HCT116 (cell line): ENCODE data around the gene ZSWIM8.

Experiments
- ZBTB33 ChIP-seq: IDR thresholded peaks from 2 replicates; pipeline ENCODE4 v1.6.1; 2011; ENCODE audit warnings: mild to moderate bottlenecking, low read length, moderate library complexity; ENCODE audit not compliant: insufficient replicate concordance; ENCODE audit errors: extremely low read depth
- TF ChIP-seq, protein P1 (sequence below), 3 experiments: fragments of 200-600 bp in 1 of 3; sonication (generic) in 1 of 3; IDR thresholded peaks in 2 of 3; conservative IDR thresholded peaks in 1 of 3; 2 replicates each; pipeline ENCODE4 v1.5.1; 2012 to 2017; ENCODE audit warnings: low read depth in 2 of 3, low read length in 2 of 3, antibody characterized with exemption in 1 of 3, borderline replicate concordance in 1 of 3, control low read depth in 1 of 3, mild to moderate bottlenecking in 1 of 3, mixed read lengths in 1 of 3, mixed run types in 1 of 3, moderate library complexity in 1 of 3; ENCODE audit not compliant: insufficient read depth in 1 of 3

- TF ChIP-seq, protein P1, sequence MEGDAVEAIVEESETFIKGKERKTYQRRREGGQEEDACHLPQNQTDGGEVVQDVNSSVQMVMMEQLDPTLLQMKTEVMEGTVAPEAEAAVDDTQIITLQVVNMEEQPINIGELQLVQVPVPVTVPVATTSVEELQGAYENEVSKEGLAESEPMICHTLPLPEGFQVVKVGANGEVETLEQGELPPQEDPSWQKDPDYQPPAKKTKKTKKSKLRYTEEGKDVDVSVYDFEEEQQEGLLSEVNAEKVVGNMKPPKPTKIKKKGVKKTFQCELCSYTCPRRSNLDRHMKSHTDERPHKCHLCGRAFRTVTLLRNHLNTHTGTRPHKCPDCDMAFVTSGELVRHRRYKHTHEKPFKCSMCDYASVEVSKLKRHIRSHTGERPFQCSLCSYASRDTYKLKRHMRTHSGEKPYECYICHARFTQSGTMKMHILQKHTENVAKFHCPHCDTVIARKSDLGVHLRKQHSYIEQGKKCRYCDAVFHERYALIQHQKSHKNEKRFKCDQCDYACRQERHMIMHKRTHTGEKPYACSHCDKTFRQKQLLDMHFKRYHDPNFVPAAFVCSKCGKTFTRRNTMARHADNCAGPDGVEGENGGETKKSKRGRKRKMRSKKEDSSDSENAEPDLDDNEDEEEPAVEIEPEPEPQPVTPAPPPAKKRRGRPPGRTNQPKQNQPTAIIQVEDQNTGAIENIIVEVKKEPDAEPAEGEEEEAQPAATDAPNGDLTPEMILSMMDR (IDR thresholded peaks at IDR 0.05 in 2 of 3, conservative IDR thresholded peaks at IDR 0.05 in 1 of 3; ENCODE audit: borderline replicate concordance in 1 of 3, insufficient read depth in 1 of 3, low read depth in 2 of 3, low read length in 2 of 3) = no peak
- TF ChIP-seq ZBTB33 = no peak
Observed at GRCh38 chr10:73847031-73847430, 61.6 kb downstream of the ZSWIM8 start.
